Measurements from ENCODE around the gene AMBRA1.
"Not testable (repeated sequence)": the region's sequence is repeated elsewhere in the genome, so short reads cannot be mapped to it uniquely, and the experiment has no call there.

Gene AMBRA1

DNA sequence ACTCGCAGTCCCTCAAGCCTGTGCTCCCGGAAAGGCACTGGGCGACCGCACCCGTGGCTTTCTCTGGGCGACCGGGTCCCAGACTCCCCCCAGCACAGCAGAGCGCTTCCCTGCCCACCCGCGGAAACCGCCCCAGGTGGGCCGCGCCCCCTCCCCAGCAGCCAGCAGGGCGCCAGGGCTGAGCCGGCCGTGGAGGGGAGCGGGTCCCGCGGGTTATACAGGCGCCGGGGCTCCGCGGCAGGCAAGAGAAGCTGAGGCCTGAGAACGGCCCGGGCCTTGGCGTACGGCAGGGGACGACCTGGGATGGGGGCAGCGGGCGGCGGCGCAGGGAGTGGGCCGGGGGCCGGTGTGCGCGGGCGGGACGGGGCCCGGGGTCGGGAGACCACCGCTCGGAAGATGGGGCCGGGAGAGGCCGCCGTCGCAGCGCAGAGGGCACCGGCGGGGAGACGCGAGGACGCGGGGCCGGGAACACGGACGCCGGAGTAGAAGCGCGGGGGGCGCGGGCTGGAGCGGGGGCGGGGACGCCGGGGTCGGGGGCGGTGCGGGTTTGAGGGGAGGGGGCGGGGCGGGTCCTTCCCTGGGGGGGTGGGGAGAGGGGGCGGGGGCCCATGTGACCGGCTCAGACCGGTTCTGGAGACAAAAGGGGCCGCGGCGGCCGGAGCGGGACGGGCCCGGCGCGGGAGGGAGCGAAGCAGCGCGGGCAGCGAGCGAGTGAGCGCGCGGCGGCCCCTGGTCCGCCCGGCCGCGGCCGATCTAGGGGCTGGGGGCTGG lies 212.6 kb downstream of the AMBRA1 start, which contains the start of gene MDK:
Gene MDK, plus strand, starts transcription at position 622 of the 771 bp plus-strand sequence. CDS start 389 bp downstream, outside the sequence.
- no peak for TF ChIP-seq ZNF274 (IDR thresholded peaks at IDR 0.05; ENCODE audit: low read depth, low read length)

DNA sequence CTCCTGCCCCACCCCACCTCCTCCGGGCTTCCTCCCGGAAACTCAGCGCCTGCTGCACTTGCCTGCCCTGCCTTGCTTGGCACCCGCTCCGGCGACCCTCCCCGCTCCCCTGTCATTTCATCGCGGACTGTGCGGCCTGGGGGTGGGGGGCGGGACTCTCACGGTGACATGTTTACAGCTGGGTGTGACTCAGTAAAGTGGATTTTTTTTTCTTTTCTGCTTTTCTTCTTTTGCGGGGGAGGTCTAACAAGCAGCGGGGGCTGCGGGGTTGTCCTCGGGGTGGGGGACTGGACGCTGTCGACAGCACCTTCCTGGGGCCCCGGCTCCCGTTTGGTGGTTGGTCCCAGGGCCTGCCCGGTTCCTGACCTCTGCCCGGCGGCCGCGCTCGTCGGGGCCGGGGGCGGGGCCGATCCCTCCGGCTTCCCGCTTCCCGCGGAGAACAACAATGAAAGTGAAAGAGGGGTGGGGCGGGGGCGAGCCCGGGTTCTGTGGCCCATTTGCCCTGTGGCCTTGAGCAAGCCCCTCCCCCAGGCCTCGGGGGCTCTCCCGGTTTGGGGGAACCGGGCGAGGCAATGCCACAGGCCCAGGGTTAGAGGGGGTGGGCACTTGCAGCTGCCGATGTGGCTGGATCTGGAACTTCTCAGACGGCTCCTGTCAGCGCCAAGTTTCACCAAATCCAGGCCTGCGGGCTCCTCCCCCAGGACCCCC lies 213.3 kb downstream of the AMBRA1 start:
- peak overlapping the region; percentile 44; the same call in 1 of the 2 replicates for H3K4me3 ChIP-seq (ENCODE audit: low read length)
- no peak for TF ChIP-seq ZNF274 (IDR thresholded peaks at IDR 0.05; ENCODE audit: low read depth, low read length)

More for the DNA sequence above, 212.6 kb downstream of the AMBRA1 start, which contains the start of gene MDK:
- H3K4me3 ChIP-seq (ENCODE audit: low read length), result peak within 1 kb of the TSS; percentile 55

DNA sequence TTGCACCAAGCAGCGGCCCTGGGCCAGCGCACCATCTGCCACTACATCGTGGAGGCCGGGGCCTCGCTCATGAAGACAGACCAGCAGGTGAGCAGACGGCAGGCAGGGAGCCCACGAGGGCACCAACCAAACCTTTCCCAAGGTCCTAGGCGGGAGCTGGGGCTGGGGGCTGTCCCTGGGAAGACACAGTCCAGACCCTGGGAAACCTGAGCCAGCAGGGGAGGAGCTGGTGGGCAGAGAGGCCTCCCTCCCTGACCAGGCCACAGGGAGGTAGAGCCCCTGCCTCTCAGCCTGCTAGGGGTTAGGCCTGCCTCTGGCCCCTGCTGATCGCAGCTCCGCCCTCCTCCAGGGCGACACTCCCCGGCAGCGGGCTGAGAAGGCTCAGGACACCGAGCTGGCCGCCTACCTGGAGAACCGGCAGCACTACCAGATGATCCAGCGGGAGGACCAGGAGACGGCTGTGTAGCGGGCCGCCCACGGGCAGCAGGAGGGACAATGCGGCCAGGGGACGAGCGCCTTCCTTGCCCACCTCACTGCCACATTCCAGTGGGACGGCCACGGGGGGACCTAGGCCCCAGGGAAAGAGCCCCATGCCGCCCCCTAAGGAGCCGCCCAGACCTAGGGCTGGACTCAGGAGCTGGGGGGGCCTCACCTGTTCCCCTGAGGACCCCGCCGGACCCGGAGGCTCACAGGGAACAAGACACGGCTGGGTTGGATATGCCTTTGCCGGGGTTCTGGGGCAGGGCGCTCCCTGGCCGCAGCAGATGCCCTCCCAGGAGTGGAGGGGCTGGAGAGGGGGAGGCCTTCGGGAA lies 214.1 kb downstream of the AMBRA1 start:
- H3K4me3 ChIP-seq (ENCODE audit: low read length), result not testable (repeated sequence)

DNA sequence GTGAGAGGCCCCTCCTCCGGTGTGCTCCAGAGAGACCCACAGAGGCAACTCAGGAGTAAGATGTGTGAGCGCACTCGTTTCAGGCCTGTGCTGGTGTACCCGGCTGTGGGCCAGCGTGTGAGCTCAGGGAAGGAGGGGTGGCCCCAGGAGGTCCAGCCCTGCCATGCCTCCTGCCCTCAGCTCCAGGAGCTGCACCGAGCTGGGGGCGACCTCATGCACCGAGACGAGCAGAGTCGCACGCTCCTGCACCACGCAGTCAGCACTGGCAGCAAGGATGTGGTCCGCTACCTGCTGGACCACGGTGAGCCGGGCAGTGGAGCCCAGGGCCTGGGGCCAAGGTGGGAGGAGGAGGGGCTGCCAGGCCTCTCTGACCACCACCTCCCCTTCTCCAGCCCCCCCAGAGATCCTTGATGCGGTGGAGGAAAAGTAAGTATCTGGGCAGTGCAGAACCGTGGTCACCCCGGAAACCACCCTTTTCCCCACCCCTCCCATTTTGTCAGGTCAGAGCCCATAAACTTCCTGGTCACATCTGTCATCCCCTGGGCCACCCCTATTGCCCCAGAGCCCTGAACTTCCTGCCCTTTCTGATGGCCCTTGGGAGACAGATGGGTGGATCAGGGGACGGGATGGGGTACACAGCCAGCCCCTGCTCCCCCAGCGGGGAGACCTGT lies 214.9 kb downstream of the AMBRA1 start:
- no peak overlapping the region for H3K4me3 ChIP-seq (ENCODE audit: low read length)
- TF ChIP-seq ZNF274 (IDR thresholded peaks at IDR 0.05; ENCODE audit: low read depth, low read length), result no peak

DNA sequence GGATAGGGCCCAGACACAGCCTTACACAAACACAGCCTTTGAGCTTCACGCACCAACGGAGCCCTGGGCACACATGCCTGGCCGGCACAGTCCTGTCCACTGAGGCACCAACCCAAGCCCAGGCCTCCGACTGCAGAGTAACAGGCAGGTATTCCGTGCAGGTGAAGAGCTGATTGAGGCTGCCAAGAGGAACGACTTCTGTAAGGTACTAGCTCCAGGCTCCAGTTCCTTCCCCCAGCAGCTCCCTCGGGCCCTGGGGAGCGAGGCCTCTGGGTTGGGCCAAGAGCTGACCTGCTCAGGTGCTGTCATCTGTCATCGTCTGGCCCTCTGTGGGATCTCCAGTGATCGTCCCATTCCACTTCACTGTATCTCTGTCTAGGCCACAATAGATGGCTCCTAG lies 215.5 kb downstream of the AMBRA1 start:
- no peak overlapping the region for H3K4me3 ChIP-seq (ENCODE audit: low read length)
- no peak for TF ChIP-seq ZNF274 (IDR thresholded peaks at IDR 0.05; ENCODE audit: low read depth, low read length)

DNA sequence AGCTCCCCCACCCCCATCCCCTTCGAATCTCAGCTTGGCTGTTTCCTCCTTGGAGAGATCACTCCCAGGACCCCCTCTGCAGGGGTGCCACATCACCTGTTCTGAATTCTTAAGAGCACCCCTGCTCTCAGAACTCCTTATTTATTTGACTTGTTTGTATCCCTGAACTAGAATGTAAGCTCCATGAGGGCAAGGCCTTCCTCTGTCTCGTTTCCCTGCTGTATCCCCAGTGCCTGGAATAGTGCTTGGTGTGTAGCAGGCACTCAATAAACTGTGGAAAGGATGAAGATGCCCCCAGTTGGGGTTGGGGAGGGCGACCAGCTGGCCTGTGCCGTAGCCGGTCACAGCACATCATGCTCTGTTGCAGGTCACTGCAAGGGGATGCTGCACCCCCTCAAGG lies 216.0 kb downstream of the AMBRA1 start:
- TF ChIP-seq ZNF274 (IDR thresholded peaks at IDR 0.05; ENCODE audit: low read depth, low read length), result no peak
- H3K4me3 ChIP-seq (ENCODE audit: low read length), result no peak overlapping the region

DNA sequence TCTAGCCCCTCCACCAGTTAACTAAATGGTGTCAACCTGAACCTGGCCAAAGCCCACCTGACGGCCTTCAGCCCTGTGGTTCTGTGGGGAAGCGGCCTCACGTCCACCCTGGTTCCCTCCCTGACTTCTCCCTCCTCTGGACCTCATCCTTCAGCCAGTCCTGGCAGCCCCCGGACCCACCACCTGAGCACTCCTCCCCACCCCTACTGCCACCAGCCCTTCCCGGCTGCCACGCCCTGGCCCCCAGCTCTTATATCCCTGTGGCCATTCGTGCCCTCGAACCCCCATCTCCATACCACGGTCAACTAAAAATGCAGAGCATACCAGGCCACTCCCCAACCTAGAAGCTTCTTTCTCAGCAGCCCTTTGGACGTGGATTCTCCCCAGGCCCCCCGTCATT lies 216.5 kb downstream of the AMBRA1 start:
- no peak for TF ChIP-seq ZNF274 (IDR thresholded peaks at IDR 0.05; ENCODE audit: low read depth, low read length)
- no peak overlapping the region for H3K4me3 ChIP-seq (ENCODE audit: low read length)

DNA sequence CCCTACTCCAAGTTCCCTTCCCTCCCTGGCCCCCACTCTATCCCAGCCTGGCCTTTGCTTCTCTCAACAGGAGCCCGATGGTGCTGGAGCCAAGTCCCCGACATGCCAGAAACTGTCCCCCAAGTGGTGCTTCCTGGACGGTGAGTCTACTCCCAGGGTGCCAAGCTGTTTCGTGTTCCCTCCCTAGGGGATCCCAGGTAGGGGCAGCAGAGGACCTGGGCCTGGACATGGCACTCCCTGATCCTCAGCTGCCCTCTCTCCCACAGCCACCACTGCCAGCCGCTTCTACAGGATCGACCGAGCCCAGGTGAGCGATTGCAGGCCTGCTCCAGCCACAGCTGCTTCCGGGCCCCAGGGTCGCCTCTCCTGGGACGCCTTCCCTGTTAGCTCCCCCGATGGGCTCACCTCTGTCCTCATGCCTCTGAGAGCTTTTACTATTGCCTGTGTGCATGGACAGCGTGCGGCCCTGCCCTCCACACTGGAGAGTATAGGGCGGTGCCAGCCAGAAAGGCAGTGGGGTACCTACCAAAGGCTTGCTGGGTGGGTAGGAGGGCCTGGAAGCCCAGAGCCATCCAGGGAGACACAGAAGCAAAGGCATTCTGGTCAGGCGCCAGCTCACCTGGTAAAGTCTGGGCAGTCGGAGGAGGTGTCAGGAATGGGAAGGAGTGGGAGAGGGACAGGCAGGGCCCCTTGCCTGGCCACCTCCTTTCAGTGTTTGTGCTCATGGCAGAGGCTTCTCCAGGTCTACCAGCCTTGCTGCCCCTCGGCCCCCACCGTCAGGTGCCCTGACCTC lies 217.4 kb downstream of the AMBRA1 start:
- no peak for TF ChIP-seq ZNF274 (IDR thresholded peaks at IDR 0.05; ENCODE audit: low read depth, low read length)
- no peak overlapping the region for H3K4me3 ChIP-seq (ENCODE audit: low read length)

DNA sequence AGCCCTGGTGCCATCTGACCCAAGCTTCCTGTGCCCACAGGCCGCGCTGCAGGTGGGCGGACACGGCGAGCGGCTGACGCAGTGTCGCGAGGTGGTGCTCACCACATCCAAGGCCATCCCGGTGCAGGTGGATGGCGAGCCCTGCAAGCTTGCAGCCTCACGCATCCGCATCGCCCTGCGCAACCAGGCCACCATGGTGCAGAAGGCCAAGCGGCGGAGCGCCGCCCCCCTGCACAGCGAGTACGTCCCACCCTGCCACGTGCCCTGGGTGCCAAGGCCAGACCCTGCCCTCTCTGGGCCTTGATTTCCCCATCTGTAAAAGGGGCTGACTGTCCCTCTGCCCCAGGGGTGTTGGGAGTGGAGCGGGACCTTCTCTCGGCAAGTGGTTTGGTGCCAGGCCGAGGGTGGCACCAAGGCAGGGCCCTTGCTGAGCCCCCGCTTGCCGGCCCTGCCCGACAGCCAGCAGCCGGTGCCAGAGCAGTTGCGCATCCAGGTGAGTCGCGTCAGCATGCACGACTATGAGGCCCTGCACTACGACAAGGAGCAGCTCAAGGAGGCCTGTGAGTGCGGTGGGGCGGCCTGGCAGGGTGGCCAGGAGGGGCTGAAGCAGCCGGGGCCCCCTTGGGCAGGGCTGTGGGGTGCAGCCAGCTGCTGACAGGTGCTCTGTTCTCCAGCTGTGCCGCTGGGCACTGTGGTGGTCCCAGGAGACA lies 218.3 kb downstream of the AMBRA1 start:
- no peak for TF ChIP-seq ZNF274 (IDR thresholded peaks at IDR 0.05; ENCODE audit: low read depth, low read length)
- H3K4me3 ChIP-seq (ENCODE audit: low read length), result no peak overlapping the region

DNA sequence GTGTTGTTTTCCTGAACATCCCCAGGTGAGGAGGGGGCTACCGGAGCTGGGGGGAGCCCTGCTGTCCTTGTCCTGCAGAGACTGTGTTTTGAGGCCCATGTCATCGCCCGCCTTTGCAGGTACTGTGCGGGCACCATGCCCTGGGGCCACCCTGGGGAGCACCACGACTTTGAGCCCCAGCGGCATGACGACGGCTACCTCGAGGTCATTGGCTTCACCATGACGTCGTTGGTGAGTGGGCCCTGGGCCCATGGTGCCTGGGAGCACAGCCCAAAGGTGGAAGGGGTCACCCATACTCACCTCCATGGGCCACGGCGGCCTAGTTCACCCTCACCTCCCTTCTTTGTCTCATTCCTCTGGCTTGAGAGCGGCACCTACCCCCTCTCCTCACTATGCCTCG lies 219.0 kb downstream of the AMBRA1 start:
- no peak for TF ChIP-seq ZNF274 (IDR thresholded peaks at IDR 0.05; ENCODE audit: low read depth, low read length)
- H3K4me3 ChIP-seq (ENCODE audit: low read length), result no peak overlapping the region

DNA sequence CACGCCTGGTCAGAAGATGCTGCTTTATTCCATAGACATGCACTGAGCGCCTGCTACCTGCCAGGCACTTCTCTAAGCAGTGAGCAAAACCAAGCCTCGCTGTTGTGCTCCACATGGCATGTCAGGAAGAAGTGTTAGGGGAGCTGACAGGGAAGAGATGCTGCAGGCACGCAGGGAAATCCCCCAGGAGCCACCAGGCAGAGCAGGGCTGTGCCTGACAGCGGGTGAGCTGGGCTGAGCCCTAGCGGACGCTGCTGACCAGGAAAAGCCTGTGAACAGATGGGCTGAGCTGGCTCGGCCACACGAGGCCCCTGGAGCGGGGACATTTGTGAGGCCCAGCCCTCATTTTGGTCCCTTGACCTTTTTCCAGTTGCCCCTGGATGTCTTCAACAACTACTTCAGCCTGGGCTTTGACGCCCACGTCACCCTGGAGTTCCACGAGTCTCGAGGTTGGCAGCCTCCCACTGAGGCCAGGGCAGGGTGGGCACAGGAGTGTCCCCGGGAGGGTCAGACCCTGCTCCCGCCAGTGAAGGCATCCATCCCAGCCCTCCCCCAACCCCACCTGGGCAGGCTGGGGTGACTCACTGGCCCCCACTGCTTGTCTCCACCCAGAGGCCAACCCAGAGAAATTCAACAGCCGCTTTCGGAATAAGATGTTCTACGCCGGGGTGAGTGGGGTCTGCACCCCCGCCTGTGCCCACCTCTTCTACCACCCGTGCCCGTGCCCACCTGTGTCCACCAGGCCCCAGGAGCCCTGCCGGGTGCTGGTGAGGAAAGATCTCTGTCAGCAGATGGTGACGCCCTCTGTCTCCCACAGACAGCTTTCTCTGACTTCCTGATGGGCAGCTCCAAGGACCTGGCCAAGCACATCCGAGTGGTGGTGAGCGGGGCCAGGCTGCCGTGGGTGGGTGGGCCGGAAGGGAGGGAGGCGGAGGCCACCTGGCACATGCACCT lies 219.8 kb downstream of the AMBRA1 start:
- TF ChIP-seq ZNF274 (IDR thresholded peaks at IDR 0.05; ENCODE audit: low read depth, low read length), result no peak

DNA sequence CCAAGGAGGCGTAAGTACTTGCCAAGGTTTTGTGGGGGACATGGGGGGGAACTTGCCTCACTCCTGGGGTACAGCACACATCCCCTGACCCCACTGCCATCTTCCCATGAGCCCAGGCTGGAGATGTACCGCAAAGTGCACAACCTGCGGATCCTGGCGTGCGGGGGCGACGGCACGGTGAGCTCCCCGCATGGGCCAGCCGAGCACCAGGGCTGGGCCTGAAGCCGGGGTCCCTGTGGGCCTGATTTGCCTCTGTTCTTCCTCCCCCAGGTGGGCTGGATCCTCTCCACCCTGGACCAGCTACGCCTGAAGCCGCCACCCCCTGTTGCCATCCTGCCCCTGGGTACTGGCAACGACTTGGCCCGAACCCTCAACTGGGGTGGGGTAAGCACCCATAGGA lies 221.3 kb downstream of the AMBRA1 start:
- not testable (repeated sequence) for H3K4me3 ChIP-seq (ENCODE audit: low read length)

More for the DNA sequence above, 219.8 kb downstream of the AMBRA1 start:
- H3K4me3 ChIP-seq (ENCODE audit: low read length), result no peak overlapping the region

Data from GM08714 (cell line).